GM18951 (cell line): ENCODE measurements around the gene OR4X1.
"Not testable (repeated sequence)": the region's sequence is repeated elsewhere in the genome, so short reads cannot be mapped to it uniquely, and the experiment has no call there.

Source experiments
- POLR2A ChIP-seq: IDR thresholded peaks from 4 replicates; pipeline ENCODE4 v1.6.1; 2011; ENCODE audit warnings: mild to moderate bottlenecking; ENCODE audit not compliant: insufficient read length, insufficient read depth; ENCODE audit errors: extremely low read depth
- in situ Hi-C: fragments of 300-500 bp; cut with MboI; formaldehyde crosslinking; loops from one replicate; pipeline ENCODE4 v1.12.0; 2022; ENCODE audit warnings: low sequenced_read_pairs, mixed read lengths, inconsistent platforms; ENCODE audit not compliant: unreplicated experiment

Gene OR4X1, protein sequence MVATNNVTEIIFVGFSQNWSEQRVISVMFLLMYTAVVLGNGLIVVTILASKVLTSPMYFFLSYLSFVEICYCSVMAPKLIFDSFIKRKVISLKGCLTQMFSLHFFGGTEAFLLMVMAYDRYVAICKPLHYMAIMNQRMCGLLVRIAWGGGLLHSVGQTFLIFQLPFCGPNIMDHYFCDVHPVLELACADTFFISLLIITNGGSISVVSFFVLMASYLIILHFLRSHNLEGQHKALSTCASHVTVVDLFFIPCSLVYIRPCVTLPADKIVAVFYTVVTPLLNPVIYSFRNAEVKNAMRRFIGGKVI

GRCh38 chr11:48263423-48263911 is at the start of gene OR4X1:
Gene OR4X1, plus strand, starts transcription at chr11:48263861. Its CDS starts 0 bp downstream, at chr11:48263861.
- in situ Hi-C loops, result no loop called here
- TF ChIP-seq POLR2A, result no peak

GRCh38 chr11:48216510-48216909 is 47.2 kb upstream of the OR4X1 start, which contains the start of gene OR4B1:
Gene OR4B1, plus strand, starts transcription at chr11:48216810. Its CDS starts 0 bp downstream, at chr11:48216810.
- no peak for TF ChIP-seq POLR2A
- in situ Hi-C loops, result no loop called here

DNA sequence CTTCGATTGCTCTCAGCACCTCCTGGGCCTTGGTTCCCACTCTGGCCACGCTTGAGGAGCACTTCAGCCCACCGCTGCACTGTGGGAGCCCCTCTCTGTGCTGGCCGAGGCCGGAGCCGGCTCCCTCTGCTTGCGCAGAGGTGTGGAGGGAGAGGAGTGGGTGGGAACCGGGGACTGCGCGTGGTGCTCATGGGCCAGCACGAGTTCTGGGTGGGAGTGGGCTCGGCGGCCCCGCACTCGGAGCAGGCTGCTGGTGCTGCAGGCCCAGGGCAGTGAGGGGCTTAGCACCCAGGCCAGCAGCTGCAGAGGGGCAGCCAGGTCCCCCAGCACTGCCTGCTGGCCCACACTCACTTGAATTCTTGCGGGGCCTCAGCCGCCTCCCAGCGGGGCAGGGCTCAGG is 34.9 kb upstream of the OR4X1 start:
- TF ChIP-seq POLR2A, result no peak
- in situ Hi-C loops, result no loop called here

DNA sequence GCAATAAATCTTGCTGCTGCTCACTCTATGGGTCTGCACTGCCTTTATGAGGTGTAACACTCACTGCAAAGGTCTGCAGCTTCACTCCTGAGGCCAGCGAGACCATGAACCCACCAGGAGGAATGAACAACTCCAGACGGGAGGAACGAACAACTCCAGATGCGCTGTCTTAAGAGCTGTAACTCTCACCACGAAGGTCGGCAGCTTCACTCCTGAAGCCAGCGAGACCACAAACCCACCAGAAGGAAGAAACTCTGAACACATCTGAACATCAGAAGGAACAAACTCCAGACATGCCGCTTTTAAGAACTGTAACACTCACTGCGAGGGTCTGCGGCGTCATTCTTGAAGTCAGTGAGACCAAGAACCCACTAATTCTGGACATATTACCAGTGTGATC is 33.6 kb upstream of the OR4X1 start:
- in situ Hi-C loops, result not testable (repeated sequence)

DNA sequence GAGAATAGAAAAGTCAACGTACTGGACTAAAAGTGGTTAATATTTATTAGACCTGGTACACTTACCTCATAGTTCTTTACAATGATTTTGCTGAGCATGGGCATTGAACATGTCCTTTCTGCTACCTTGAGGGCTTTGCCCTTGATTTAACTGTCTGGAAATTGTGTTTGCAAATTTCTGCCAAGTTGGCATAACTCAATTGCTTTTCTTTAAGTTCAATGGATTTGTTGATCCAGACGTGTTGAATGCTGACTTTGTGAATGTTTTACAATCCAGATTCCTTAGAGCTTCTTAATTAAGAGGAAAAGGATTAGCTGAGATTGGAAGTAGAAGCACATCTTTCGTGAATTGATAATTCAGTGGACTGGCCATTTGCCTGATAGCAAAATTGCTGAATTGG is 25.9 kb upstream of the OR4X1 start:
- TF ChIP-seq POLR2A, result no peak
- in situ Hi-C loops, result no loop called here

DNA sequence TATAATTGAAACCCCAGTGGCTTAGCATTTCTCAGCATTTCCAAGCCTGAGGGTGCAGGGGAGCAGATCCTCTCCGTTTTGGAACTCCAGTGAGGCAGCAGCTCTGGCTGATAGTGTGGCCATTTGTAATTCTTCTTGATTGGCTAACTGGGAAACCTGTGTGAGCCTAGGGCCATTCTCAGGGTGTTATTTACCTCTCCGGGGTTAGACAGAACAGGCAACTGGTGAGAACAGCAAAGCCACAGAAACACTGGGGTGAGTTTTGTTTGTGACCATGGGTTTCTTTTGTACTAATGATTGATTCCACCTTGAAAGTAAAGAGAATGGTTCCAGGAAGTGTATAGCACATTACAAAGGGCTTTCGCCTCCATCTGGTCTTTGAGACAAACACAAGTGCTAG is 21.2 kb upstream of the OR4X1 start:
- no peak for TF ChIP-seq POLR2A
- in situ Hi-C loops, result no loop called here

GRCh38 chr11:48244804-48245203 is 18.9 kb upstream of the OR4X1 start, which contains the start of gene OR4X2:
Gene OR4X2, plus strand, starts transcription at chr11:48245104. Its CDS starts 0 bp downstream, at chr11:48245104.
- in situ Hi-C loops, result no loop called here
- no peak for TF ChIP-seq POLR2A

DNA sequence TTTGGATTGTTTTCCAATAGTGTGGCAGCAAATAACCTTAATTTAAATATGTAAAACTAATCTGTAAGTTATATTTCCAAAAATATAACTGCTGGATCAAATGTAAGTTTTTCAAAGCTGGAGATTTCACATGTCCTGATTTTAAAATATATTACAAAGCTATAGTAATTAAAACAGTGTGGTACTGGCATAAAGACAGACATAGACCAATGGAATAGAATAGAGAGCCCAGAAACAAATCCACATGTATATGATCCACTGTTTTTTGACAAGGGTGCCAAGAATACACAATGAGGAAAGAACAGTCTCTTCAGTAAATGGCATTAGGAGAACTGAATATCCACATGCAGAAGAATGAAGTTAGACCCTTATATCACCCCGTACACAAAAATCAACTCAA is 14.8 kb upstream of the OR4X1 start:
- TF ChIP-seq POLR2A, result no peak
- in situ Hi-C loops, result no loop called here

GRCh38 chr11:48261600-48261999 is 2.1 kb upstream of the OR4X1 start:
- in situ Hi-C loops, result no loop called here

DNA sequence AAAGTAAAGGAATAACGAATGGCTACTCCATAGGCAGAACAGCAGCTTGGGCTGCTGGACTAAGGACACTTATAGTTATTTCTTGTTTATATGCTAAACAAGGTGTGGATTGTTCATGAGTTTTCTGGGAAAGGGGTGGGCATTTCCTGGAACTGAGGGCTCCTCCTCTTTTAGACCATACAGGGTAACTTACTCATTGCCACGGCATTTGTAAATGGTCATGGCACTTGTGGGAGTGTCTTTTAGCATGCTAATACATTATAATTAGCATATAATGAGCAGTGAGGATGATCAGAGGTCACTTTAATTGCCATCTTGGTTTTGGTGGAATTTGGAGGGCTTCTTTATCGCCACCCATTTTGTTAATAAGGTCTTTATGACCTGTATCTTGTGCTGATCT is 7.0 kb downstream of the OR4X1 start:
- in situ Hi-C loops, result no loop called here
- no peak for TF ChIP-seq POLR2A

More at GRCh38 chr11:48261600-48261999, 2.1 kb upstream of the OR4X1 start:
- no peak for TF ChIP-seq POLR2A

GRCh38 chr11:48272606-48273005 is 8.9 kb downstream of the OR4X1 start:
- in situ Hi-C loops, result no loop called here
- TF ChIP-seq POLR2A, result no peak

DNA sequence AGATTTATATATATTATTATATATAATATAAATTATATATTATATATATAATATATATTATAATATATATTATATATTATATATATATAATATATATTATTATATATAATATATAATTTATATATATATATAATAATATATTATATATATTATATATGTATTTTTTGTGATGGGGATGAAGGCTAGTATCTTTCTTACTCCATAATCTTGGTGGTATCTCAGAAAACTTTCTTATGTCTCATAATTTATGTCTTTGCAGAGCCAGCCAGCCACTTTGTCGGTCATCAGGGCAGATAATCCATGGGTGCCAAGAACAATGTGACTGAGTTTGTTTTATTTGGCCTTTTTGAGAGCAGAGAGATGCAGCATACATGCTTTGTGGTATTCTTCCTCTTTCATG is 42.3 kb downstream of the OR4X1 start, which contains the start of gene OR4S1:
OR4S1 (plus strand) TSS at position 301 of the 400 bp plus-strand sequence; CDS start at position 301, 0 bp downstream.
- in situ Hi-C loops, result no loop called here
- no peak for TF ChIP-seq POLR2A

- in situ Hi-C loops, result no loop called here
- no peak for TF ChIP-seq POLR2A
Measured at GRCh38 chr11:48307760-48308386, 44.2 kb downstream of the OR4X1 start.

GRCh38 chr11:48313590-48313989 is 49.9 kb downstream of the OR4X1 start:
- in situ Hi-C loops, result not testable (repeated sequence)
